ENCODE measurements around the gene DSC1.
"Not testable (repeated sequence)": the region's sequence is repeated elsewhere in the genome, so short reads cannot be mapped to it uniquely, and the experiment has no call there.

Gene DSC1

GRCh38 chr18:31171144-31171839 is 8.6 kb upstream of the DSC1 start:
- no peak for DNase-seq (ENCODE audit: low read depth)

- no peak for DNase-seq (ENCODE audit: low read depth)
These were observed 7.7 kb upstream of the DSC1 start for GRCh38 chr18:31170335-31170734.

- DNase-seq (ENCODE audit: low read depth): no peak
These were observed 250 bp downstream of the DSC1 start for GRCh38 chr18:31162419-31162793.

DNA sequence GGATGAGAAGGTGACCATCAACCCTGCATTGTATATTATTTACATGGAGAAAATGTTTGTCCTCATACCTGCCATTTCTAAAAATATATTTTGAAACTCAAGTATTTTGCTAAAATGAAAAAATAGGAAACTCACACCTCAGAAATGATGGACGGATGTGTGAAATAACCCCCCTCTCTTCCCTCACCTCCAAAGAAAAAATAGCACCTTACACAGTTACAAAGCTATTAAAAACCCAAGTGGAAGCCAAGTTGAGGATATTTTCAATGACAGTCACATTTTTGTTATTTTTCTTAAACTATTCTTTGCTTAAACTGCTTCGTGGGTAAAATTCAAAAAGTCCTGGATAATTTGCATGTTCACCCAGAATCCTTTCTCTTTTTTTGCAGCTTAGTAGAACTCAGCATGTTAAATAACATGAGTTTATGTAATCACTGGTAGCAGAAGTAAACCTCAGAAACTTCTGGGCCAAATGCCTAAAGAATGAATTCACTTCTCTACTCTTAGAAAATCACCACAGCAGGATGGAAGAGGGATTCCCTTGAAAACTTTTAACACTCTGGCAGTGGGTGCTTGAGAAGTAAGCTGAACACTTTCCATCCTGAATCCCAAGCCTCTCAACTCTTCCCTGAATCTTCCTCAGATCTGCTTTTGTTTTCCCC is 768 bp downstream of the DSC1 start:
- no peak for DNase-seq (ENCODE audit: low read depth)

GRCh38 chr18:31156821-31157763 is 5.6 kb downstream of the DSC1 start:
- no peak for DNase-seq (ENCODE audit: low read depth)

- DNase-seq (ENCODE audit: low read depth): no peak
These were observed 7.2 kb downstream of the DSC1 start for GRCh38 chr18:31155498-31155897.

- no peak for DNase-seq (ENCODE audit: low read depth)
These were observed 8.5 kb downstream of the DSC1 start for GRCh38 chr18:31154181-31154580.

DNA sequence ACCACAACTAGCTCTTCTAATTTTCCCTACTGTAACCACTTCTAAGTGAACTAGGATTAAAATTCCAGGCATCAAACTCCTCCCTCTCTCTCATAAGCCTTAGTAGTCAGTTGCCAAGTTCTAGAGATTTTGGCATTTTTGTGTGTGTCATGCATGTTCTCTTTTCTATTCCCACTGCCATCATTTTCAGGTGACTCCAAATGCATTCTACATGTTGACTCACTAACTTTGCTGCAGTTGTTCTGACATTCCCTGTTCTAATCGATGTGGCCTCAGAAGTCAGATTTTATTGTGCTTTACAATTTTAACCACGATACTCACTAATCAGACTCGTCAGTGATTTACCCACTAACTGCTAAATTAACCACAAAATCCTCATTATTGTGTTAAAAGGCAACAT is 13.3 kb downstream of the DSC1 start:
- no peak for DNase-seq (ENCODE audit: low read depth)

- no peak for DNase-seq (ENCODE audit: low read depth)
These were observed 14.1 kb downstream of the DSC1 start for GRCh38 chr18:31148600-31148999.

DNA sequence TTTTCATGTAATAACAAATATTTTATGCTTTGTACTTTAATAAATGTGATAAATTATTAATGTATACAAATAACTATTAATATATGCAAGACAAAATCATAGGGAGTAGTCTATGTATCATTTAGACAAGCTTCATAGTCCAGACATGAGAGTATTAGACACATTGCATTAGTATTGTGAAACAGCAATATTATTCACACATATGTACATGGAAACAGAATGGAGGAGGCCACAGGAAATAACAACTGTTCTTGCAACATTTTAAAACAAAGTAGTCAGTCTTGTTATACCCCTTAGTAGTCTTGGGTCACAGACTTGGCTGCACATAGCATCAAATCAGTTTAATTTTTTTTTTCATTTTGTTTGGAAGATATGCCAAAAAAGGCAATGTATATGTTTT is 15.8 kb downstream of the DSC1 start:
- no peak for DNase-seq (ENCODE audit: low read depth)

DNA sequence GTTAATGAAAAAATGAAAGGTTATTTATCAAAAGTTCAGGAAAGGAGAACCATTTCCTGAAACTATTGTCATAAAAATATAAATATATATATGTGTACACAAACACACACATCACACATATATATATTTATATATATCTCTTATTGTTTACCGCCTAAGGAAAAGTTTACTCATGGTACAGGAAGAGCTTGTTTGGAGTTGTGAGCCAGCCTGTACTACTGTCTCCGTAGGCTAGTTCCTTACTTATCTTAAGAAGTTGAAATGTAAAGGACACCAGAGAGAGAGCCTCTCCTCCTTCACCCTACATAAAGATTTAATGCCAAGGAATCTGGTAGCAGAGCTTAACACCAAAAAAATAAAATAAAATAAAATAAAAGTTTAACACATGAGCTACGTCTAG is 19.6 kb downstream of the DSC1 start:
- no peak for DNase-seq (ENCODE audit: low read depth)

DNA sequence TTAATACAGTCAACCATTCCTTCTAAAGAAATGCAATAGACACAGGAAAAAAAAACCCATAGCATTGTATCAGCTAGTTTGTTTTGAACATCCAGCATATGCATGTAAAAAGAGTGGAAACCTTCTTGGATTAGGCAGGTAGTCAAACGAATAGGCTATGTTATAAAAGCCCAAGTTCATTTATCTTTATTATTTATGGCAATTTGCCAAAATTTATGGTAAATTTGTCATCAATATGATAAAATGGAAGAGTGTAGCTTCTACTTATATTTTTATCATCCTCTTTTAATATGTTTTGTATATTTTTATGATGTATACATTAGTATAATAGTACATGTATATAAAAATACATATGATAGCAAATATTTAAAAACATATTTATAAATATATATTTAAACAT is 23.9 kb downstream of the DSC1 start:
- no peak for DNase-seq (ENCODE audit: low read depth)

- DNase-seq (ENCODE audit: low read depth): no peak
These were observed 27.6 kb downstream of the DSC1 start for GRCh38 chr18:31134988-31135529.

DNA sequence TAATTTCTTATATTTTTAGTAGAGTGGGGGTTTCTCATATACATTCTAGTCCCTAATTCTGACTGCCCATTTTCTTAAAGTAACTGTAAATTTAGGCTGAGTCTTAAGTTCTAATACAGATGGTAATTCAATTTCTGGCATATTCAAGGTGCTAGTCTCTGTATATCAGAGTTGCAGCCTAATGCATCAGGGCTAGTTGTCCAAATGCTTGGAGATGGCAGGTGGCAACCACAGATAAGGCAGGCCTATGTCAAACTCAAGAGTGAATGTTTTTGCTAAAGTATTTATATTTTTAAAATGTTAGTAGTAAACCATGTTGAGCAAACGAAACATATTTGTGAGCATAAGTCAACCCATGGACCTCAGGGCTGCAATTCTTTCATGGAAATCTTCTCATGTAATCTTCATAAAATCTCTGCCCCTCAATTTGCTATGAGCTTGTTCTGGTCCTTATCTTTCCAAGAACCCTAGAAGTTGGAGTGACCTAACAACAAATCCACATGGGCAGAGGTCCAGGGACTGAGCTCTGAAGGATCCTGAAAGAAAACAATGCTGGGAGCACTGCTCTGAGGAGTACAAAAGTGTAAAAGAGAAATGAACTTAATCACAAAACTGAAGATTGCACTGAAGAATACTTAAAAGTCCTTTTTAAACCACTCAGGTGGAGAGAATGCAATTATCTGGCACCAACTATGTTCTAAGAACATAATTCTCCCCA is 33.1 kb downstream of the DSC1 start:
- DNase-seq (ENCODE audit: low read depth): no peak

DNA sequence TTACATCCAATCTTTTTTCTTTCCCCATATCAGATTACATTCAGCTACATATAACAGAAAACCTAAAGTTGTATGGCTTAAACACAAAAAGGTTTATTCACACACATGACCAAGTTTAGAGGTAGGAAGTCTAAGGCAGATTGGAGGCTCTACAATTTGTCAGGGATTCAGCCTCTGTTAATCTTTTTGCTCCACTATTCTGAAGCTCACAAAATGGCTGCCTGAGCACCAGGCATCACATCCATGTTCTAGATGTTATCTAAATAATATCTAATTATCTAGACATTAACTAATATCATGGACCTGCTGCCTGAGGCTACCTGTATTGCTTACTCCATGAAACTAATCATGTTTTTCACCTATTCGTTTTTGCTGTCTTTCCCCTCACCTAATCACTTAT is 36.8 kb downstream of the DSC1 start:
- no peak for DNase-seq (ENCODE audit: low read depth)

- not testable (repeated sequence) for DNase-seq (ENCODE audit: low read depth)
These were observed 39.5 kb downstream of the DSC1 start for GRCh38 chr18:31123125-31123524.

DNA sequence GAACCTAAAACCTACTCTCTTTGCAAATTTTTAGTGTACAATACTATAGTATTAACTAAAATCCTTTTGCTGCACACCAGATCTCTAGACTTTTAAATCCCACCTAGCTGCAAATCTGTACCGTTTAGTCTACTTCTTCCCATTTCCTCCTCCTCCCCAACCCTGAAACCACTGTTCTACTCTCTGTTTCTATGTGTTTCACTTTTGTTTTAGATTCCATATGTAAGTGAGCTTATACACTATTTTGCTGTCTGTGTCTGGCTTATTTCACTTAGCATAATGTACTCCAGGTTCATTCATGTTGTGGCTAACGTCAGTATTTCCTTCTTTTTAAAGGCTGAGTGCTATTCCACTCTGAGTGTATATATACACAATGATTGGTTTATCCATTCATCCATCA is 42.1 kb downstream of the DSC1 start:
- no peak for DNase-seq (ENCODE audit: low read depth)

- DNase-seq (ENCODE audit: low read depth): no peak
These were observed 45.6 kb downstream of the DSC1 start for GRCh38 chr18:31116853-31117595.

DNA sequence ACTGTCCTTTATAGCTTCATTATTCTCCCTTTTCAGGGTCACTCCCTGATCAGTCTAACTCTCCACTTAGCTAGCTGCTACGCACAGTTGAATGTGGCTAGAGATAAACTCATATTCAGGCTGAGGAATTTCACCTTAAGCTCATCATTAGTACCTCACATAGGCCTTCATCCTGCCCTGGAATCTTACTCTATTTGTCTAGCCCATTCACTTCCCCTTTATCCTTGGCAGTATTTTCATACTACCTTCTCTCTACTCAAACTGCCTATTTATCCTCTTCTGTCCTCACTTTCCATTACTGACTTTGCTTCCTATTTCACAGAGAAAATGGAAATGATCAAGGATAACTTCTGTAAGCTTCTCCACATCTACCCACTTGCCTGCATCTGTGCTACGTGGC is 49.9 kb downstream of the DSC1 start:
- no peak for DNase-seq (ENCODE audit: low read depth)

- no peak for DNase-seq (ENCODE audit: low read depth)
These were observed 56.9 kb downstream of the DSC1 start for GRCh38 chr18:31105733-31106132.

GRCh38 chr18:31104444-31104843 is 58.2 kb downstream of the DSC1 start:
- DNase-seq (ENCODE audit: low read depth): no peak
